ENCODE measurements around the gene IQCH. TPM values are rescaled to one million over a fixed set of nuclear protein-coding genes. Genes with fewer than 3 reads are reported as not detected.

IQCH gene
- total RNA-seq, 3 donors from 2014 or later (not counting 1 experiment from before 2014, with no cell fraction given): 0.78 to 1.4 (median 0.86) TPM

GRCh38 chr15:67542420-67543347, 288.1 kb downstream of the IQCH start, which contains the start of gene MAP2K5:
MAP2K5 (plus strand) TSS chr15:67542703; CDS start chr15:67543336, 633 bp downstream.
- Histone ChIP-seq H3K9me3 (ENCODE audit: control insufficient read depth, insufficient read depth, low read length) (no peaks in the 10 kb centered on the region), H3K36me3 (ENCODE audit: control insufficient read depth, insufficient read depth, low read length) (peaks cover 2% of the 10 kb centered on the region), H3K27ac (ENCODE audit: low read length) (peak within 1 kb of the TSS; percentile 79), H3K4me3 (ENCODE audit: low read length) (peak within 1 kb of the TSS; percentile 68), H3K4me1 (ENCODE audit: control insufficient read depth, insufficient read depth, low read length) (peaks cover 13% of the 10 kb centered on the region), H3K27me3 (ENCODE audit: control insufficient read depth, insufficient read depth, low read length) (no peaks in the 10 kb centered on the region)
- ATAC-seq (peak; percentile 75 to 83 (median 81)), DNase-seq (peak; percentile 75 to 90)
- no peaks in the 10 kb centered on the region for H3K27me3 Mint-ChIP-seq (ENCODE audit: low read depth in 2 of 2)
- TF ChIP-seq CTCF (IDR thresholded peaks at IDR 0.05): no peak
- no peaks in the 10 kb centered on the region for H3K36me3 Mint-ChIP-seq
- H3K9me3 Mint-ChIP-seq: no peaks in the 10 kb centered on the region
- H3K4me3 Mint-ChIP-seq: peak within 1 kb of the TSS; percentile 96
- peaks cover 33 to 40% of the 10 kb centered on the region in 2 donors for H3K4me1 Mint-ChIP-seq
- intact Hi-C loops (cut with micrococcal nuclease): loop anchor here (2.0 kb wide), 1 partner anchor 298 kb away; the partner anchor contains the start of gene RNU6-1
- WGBS (ENCODE audit: insufficient coverage): under 1% methylated on average over 91 of the region's 91 CpGs
- peak within 1 kb of the TSS; percentile 95 to 96 for H3K27ac Mint-ChIP-seq

GRCh38 chr15:67543348-67543718, 288.7 kb downstream of the IQCH start:
- ATAC-seq (no peak), DNase-seq (peak in 1 of 2 donors; percentile 26)
- Histone ChIP-seq H3K9me3 (ENCODE audit: control insufficient read depth, insufficient read depth, low read length) (no peaks in the 10 kb centered on the region), H3K4me1 (ENCODE audit: control insufficient read depth, insufficient read depth, low read length) (peaks cover 13% of the 10 kb centered on the region), H3K27me3 (ENCODE audit: control insufficient read depth, insufficient read depth, low read length) (no peaks in the 10 kb centered on the region), H3K36me3 (ENCODE audit: control insufficient read depth, insufficient read depth, low read length) (peaks cover 2% of the 10 kb centered on the region), H3K4me3 (ENCODE audit: low read length) (peak overlapping the region; percentile 68), H3K27ac (ENCODE audit: low read length) (peak overlapping the region; percentile 79)
- intact Hi-C loops (cut with micrococcal nuclease): loop anchor here (2.0 kb wide), 1 partner anchor 297 kb away; the partner anchor contains the start of gene RNU6-1
- H3K4me1 Mint-ChIP-seq: peaks cover 33 to 40% of the 10 kb centered on the region in 2 donors
- H3K4me3 Mint-ChIP-seq: peak overlapping the region; percentile 96
- H3K27me3 Mint-ChIP-seq (ENCODE audit: low read depth in 2 of 2): no peaks in the 10 kb centered on the region
- H3K36me3 Mint-ChIP-seq: no peaks in the 10 kb centered on the region
- peak overlapping the region; percentile 95 to 96 for H3K27ac Mint-ChIP-seq
- TF ChIP-seq CTCF (IDR thresholded peaks at IDR 0.05): no peak
- no peaks in the 10 kb centered on the region for H3K9me3 Mint-ChIP-seq
- WGBS (ENCODE audit: insufficient coverage): 61% methylated on average over 7 of the region's 7 CpGs

GRCh38 chr15:67544475-67544874, 289.9 kb downstream of the IQCH start:
- intact Hi-C loops (cut with micrococcal nuclease): no loop called here
- H3K27ac Mint-ChIP-seq: peak overlapping the region; percentile 41 to 95
- no peak for TF ChIP-seq CTCF (IDR thresholded peaks at IDR 0.05)
- Histone ChIP-seq H3K27me3 (ENCODE audit: control insufficient read depth, insufficient read depth, low read length) (no peaks in the 10 kb centered on the region), H3K36me3 (ENCODE audit: control insufficient read depth, insufficient read depth, low read length) (peaks cover 2% of the 10 kb centered on the region), H3K4me1 (ENCODE audit: control insufficient read depth, insufficient read depth, low read length) (peaks cover 13% of the 10 kb centered on the region), H3K9me3 (ENCODE audit: control insufficient read depth, insufficient read depth, low read length) (no peaks in the 10 kb centered on the region), H3K27ac (ENCODE audit: low read length) (no peak overlapping the region), H3K4me3 (ENCODE audit: low read length) (no peak overlapping the region)
- H3K36me3 Mint-ChIP-seq: no peaks in the 10 kb centered on the region
- 100% methylated on average over 3 of the region's 3 CpGs for WGBS (ENCODE audit: insufficient coverage)
- no peaks in the 10 kb centered on the region for H3K9me3 Mint-ChIP-seq
- no peaks in the 10 kb centered on the region for H3K27me3 Mint-ChIP-seq (ENCODE audit: low read depth in 2 of 2)
- peak overlapping the region; percentile 96 for H3K4me3 Mint-ChIP-seq
- ATAC-seq (no peak), DNase-seq (no peak)
- peaks cover 33 to 41% of the 10 kb centered on the region in 2 donors for H3K4me1 Mint-ChIP-seq
